Hematopoietic multipotent progenitor cell treated with erythropoietin and hydrocortisone succinate and interleukin-3 and kit ligand, for 15 days (in vitro differentiated cells): Measurements from ENCODE around the gene ANKRD2.
A peak's percentile ranks its signal among the peaks of the same experiment; 100 is the strongest.

Source experiments
- DNase-seq: peaks from one replicate; pipeline ENCODE4 v3.0.0-alpha.2; 2015; ENCODE audit warnings: low spot score

The ANKRD2 gene

DNA sequence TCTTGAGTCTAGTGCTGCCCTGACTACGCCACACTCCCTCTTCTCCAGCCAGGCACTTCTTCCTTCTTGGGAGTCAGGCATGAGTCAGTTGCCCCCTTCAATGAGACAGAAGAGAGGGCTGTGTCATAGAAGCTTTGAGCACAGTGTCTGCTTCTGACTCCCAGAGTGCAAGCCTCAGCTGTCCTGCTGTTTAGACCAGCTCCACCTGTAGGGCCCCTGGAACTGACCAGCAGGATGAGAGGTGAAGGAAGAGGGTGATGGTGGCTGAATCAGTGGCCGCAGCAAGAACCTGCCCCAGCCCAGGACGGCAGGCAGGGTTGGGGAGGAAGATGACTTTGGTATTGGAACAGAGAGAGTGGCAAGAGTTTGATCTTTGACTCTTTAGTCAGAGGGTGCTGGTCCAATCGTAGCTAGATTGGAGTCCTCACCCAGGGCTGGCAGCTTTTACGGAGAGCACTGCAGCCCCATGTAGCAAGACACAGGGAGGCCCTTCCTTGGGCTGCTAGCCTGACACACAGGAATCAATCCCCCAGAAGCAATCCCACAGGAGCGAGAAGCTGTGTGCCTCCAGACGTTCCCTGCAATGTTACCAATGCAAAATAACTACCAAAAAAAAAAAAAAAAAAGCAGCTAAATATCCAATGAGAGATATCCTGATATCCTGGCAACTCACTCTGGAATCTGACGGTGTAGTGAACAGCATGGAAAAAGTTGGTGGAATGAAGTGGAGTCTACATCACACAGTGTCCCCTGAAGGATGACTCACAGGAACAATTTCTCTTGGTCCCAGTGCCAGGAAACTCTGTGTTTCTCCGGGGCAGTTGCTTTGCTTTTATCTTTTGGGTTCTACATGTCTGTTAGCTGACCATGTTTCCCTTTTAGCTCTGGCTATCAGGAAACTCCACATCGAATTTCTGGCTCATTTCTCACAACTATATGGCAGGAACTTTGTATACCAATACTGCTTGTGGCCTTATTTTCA, 23.8 kb downstream of the ANKRD2 start:
- DNase-seq = no peak

DNA sequence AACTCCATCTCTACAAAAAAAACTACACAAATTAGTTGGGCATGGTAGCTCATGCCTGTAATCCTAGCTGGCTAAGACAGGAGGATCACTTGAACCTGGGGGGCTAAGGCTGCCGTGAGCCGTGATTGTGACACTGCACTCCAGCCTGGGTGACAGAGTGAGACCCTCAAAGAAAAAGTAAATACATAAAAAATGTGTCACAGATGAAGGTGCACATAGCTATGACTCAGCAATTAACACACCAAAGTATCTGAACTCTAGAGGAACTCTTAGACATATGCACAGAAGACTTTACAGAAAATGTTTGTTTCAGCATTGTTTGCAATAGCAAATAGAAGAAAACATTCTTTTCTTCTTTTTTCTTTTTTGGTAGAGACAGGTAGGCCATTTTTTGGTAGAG, 25.2 kb downstream of the ANKRD2 start:
- peak; percentile 30 for DNase-seq

GRCh38 chr10:97598407-97599271, 26.1 kb downstream of the ANKRD2 start:
- DNase-seq = no peak

DNA sequence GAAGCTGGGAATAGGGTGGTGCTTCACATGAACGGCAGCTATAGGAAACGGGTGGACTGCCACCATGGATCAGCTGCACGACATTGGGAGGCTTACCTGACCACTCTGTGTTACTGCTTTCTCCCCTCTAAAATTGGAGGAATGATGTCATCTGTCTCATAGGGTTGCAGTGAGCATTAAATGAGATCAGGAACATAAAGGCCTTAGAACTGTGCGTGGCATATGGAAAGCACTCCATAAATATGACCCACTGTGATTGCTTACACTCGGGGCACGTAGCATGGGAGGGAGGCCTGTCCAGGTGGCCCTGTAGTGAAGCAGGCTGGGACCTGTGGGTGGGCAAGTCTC, 26.7 kb downstream of the ANKRD2 start:
- no peak for DNase-seq

- DNase-seq = no peak
Observed at GRCh38 chr10:97600616-97601015, 28.0 kb downstream of the ANKRD2 start.

DNA sequence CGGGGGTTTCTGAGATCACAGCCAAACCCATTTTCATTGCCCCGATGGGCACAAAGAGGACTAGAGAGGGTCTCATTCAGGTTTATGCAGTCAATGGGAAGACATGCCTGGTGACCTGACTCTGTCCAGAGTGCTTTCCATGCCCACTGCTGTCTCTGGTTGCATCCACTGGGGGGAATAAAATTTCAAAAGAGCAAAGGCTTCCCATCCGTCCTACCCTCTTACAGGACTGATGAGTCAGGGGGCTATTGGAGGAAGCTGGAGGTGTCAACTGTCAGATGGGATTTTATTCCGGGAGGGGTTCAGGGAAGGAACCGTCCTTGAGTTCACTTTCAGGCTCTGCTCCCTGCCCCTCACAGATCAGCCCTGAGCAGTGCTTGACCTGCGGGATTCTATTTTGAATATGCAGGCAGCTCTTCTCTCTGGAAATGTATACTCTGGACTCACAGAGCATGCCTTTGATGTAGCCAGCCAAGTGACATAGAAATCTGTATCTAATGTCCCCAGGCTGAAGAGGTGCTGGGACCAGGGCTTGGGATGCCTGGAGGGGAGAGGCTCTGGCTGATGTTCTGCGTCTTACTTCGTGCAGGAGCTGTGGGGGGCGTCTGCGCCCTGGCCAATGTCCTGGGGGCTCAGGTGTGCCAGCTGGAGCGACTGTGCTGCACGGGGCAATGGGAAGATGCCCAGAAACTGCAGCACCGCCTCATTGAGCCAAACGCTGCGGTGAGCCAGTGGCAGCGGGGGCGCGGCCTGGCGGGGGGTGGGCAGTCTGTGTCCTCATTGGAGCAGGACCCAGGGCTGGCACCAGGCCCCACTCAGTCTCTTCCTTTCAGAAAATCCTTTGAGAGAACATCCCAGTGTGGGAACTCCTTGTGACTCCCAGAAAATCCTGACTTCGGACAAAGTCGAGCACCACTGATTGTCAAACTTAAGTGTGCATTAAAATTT, 29.0 kb downstream of the ANKRD2 start:
- DNase-seq = no peak

GRCh38 chr10:97607095-97607636, 34.6 kb downstream of the ANKRD2 start:
- DNase-seq = no peak

GRCh38 chr10:97608991-97609561, 36.5 kb downstream of the ANKRD2 start:
- no peak for DNase-seq

DNA sequence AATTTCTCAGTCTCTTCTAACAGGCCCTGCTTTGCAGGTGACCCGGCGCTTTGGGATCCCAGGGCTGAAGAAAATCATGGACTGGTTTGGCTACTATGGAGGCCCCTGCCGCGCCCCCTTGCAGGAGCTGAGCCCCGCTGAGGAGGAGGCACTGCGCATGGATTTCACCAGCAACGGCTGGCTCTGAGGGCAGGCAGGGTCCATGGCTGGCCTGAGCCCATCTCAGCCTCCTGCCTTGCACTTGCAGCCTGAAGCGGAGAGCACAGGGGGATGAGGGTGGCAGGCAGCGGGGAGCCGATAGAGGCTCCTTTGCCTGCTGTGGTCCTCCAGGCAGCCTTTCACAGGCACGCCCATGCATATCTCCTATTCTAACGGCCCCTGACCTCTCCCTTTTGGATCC, 38.9 kb downstream of the ANKRD2 start:
- DNase-seq = no peak

DNA sequence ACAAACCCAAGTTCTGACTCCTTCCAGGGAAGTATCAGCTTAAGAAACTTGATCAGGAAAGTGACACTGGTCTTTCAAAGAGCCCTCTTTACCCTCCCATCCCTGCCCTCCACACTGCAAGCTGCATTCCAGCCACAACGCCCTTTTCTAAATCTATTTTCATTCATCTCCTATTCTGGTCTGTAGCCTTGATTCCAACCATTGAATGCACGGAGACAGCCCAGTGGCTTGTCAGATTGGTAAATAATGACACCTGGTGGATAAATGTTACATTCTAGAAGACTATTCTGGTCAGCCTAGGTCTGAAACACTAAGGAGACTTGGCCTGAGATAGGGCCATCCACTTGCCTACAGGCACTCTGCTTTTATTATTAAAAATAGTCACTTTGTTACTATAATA, 39.8 kb downstream of the ANKRD2 start:
- DNase-seq = peak; percentile 40

GRCh38 chr10:97618285-97618684, 45.7 kb downstream of the ANKRD2 start:
- no peak for DNase-seq

DNA sequence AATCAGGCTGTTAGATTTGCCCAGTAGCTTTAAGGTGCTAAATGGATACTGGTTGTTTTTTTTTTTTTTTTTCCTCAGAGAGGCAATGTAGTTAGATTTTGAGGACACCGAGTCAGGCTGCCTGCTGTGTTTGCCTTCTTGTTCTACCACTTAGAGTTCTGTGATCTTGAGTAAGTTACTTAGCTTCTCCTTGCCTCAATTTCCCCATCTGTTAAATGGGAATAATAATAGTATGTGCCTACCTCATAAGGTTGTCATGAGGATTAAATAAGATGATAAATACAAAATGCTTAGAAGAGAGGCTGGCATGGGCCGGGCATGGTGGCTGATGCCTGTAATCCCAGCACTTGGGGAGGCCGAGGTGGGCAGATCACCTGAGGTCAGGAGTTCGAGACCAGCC, 46.2 kb downstream of the ANKRD2 start:
- no peak for DNase-seq

DNA sequence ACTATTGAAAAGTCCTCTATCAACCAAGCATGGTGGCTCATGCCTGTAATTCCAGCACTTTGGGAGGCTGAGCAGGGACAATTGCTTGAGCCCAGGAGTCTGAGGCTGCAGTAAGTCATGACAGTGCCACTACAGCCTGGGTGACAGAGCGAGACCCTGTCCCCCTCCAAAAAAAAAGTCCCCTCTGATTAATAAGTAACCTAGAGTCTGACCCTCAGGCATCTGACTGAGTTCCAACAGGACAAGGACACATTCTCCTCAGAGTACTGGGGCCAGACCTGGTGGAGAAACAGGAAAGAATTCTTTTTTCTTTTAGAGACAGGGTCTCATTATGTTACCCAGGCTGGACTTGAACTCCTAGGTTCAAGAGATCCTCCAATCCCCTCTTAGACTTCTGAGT, 50.7 kb downstream of the ANKRD2 start:
- no peak for DNase-seq

GRCh38 chr10:97627731-97628130, 55.2 kb downstream of the ANKRD2 start:
- peak; percentile 71 for DNase-seq

GRCh38 chr10:97628228-97628627, 55.6 kb downstream of the ANKRD2 start:
- DNase-seq = no peak

- no peak for DNase-seq
Observed at GRCh38 chr10:97629289-97629688, 56.7 kb downstream of the ANKRD2 start.

DNA sequence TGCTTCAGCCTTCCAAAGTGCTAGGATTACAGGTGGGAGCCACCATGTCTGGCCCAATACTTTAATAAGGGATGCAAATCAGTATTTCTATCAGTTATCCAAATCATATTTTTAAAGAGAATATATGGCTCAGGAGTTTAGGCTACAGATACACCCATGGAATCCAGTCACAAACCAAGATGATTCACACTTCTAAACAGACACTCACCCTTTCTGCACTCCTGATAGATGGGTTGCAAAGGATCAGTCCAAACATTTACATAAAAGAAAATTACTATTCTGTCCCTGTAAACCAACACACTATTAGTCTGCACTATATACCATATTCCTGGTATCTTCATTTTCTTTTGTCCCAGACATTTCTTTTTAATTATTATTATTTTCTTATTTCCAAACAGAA, 58.5 kb downstream of the ANKRD2 start:
- DNase-seq = no peak

GRCh38 chr10:97632949-97633884, 60.6 kb downstream of the ANKRD2 start, which contains the start of gene MORN4:
Gene MORN4 (minus strand): TSS chr10:97633500. CDS start chr10:97619653, 13,847 bp downstream.
- peak; percentile 96 for DNase-seq
